ENCODE data around the gene TOR2A. TPM values are rescaled to one million over a fixed set of nuclear protein-coding genes. Genes with fewer than 3 reads are reported as not detected.

TOR2A gene
- total RNA-seq, 2 donors from 2014 or later: 15.7 to 16.7 TPM

DNA sequence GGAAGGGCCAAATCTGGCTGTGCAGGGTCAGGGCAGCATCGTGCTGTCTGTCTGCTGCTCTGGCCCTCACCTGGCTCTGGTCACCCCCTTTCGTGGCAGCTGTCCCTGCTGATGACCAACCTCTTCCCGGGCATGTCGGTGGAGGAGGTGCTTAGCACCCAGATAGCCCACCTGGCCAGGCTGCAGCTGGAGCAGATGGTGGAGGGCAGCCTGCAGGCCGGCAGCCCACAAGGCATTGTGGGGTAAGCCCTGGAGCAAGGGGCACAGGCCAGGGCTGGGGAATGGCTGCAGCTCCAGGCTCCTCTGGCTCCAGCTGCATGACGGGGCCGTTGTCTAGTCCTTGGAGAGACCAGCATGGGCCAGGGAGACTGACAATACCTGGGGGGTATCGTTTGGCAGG, 8.2 kb downstream of the TOR2A start:
- Histone ChIP-seq H3K4me3 (ENCODE audit: low read length) (no peak overlapping the region), H3K36me3 (ENCODE audit: control insufficient read depth, insufficient read depth, low read length) (no peaks in the 10 kb centered on the region), H3K9me3 (ENCODE audit: control insufficient read depth, low read length) (no peaks in the 10 kb centered on the region), H3K27me3 (ENCODE audit: control insufficient read depth, insufficient read depth, low read length, poor library complexity, severe bottlenecking) (no peaks in the 10 kb centered on the region), H3K4me1 (ENCODE audit: control insufficient read depth, insufficient read depth, low read length) (no peaks in the 10 kb centered on the region), H3K9ac (ENCODE audit: extremely low read depth, low read length, poor library complexity, severe bottlenecking) (no peak overlapping the region), H3K27ac (ENCODE audit: low read depth, low read length) (no peak overlapping the region)
- no peaks in the 10 kb centered on the region for H3K36me3 Mint-ChIP-seq (ENCODE audit: low read depth)
- H3K4me1 Mint-ChIP-seq: no peaks in the 10 kb centered on the region
- no peaks in the 10 kb centered on the region for H3K27me3 Mint-ChIP-seq (ENCODE audit: insufficient read depth)
- H3K27ac Mint-ChIP-seq: no peak overlapping the region
- H3K9me3 Mint-ChIP-seq: no peaks in the 10 kb centered on the region
- no peak for DNase-seq
- no peak overlapping the region for H3K4me3 Mint-ChIP-seq
- TF ChIP-seq CTCF (conservative IDR thresholded peaks at IDR 0.05): no peak
- WGBS, 2 experiments (ENCODE audit: insufficient coverage in 1 of 2, insufficient read length in 1 of 2): 84 to 85% methylated on average over 5 to 8 of the region's 8 CpGs

DNA sequence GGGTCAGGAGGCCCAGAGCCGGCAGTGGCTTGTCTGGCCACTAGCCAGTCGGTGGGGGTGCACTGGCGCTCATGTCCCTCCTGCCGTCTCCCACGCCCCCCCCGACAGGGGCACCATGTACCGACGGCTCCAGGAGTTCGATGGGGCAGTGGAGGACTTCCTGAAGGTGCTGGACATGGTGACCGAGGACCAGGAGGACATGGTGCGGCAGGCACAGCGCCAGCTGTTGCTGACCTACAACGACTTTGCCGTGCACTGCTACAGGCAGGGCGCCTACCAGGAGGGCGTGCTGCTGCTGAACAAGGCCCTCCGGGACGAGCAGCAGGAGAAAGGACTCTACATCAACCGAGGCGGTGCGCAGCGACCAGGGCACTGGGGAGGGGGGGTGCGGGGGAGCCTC, 11.1 kb downstream of the TOR2A start:
- DNase-seq: peak; percentile 64

DNA sequence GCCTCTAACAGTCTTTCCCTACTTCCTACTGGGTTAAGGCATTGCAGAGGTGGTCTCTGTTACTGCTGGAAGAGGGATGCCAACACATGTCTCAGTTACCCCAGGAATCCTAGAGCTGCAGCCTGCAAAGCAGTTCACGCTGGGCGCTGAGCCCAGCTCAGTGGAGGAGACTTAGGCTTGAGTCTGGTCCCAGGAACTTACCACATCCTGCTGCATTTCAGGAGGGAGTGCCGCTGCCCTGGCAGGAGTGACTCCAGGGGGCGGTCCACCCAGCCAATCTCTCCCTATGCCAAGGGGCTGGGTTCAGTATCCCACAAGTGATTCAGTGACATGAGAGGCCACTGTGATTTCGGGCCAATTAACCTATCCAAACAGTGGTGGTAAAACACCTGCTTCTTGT, 11.7 kb downstream of the TOR2A start:
- no peak overlapping the region for H3K4me3 ChIP-seq (ENCODE audit: low read length)
- Mint-ChIP-seq H3K4me3 (no peak overlapping the region), H3K27me3 (ENCODE audit: insufficient read depth) (no peaks in the 10 kb centered on the region), H3K4me1 (no peaks in the 10 kb centered on the region), H3K36me3 (ENCODE audit: low read depth) (no peaks in the 10 kb centered on the region), H3K27ac (no peak overlapping the region), H3K9me3 (no peaks in the 10 kb centered on the region)
- no peak overlapping the region for H3K27ac ChIP-seq (ENCODE audit: low read depth, low read length)
- DNase-seq: no peak
- 91 to 93% methylated on average over 4 to 5 of the region's 5 CpGs for WGBS, 2 experiments (ENCODE audit: insufficient coverage in 1 of 2, insufficient read length in 1 of 2)
- no peak overlapping the region for H3K9ac ChIP-seq (ENCODE audit: extremely low read depth, low read length, poor library complexity, severe bottlenecking)
- TF ChIP-seq CTCF (conservative IDR thresholded peaks at IDR 0.05): no peak
- no peaks in the 10 kb centered on the region for H3K4me1 ChIP-seq (ENCODE audit: control insufficient read depth, insufficient read depth, low read length)
- H3K27me3 ChIP-seq (ENCODE audit: control insufficient read depth, insufficient read depth, low read length, poor library complexity, severe bottlenecking): no peaks in the 10 kb centered on the region
- H3K36me3 ChIP-seq (ENCODE audit: control insufficient read depth, insufficient read depth, low read length): no peaks in the 10 kb centered on the region
- no peaks in the 10 kb centered on the region for H3K9me3 ChIP-seq (ENCODE audit: control insufficient read depth, low read length)

More for the DNA sequence above, 11.1 kb downstream of the TOR2A start:
- H3K4me3 Mint-ChIP-seq: no peak overlapping the region
- no peak overlapping the region for H3K27ac Mint-ChIP-seq
- no peaks in the 10 kb centered on the region for H3K9me3 ChIP-seq (ENCODE audit: control insufficient read depth, low read length)
- TF ChIP-seq CTCF (conservative IDR thresholded peaks at IDR 0.05): no peak
- no peaks in the 10 kb centered on the region for H3K36me3 ChIP-seq (ENCODE audit: control insufficient read depth, insufficient read depth, low read length)
- no peaks in the 10 kb centered on the region for H3K27me3 Mint-ChIP-seq (ENCODE audit: insufficient read depth)
- no peak overlapping the region for H3K9ac ChIP-seq (ENCODE audit: extremely low read depth, low read length, poor library complexity, severe bottlenecking)
- no peaks in the 10 kb centered on the region for H3K27me3 ChIP-seq (ENCODE audit: control insufficient read depth, insufficient read depth, low read length, poor library complexity, severe bottlenecking)
- no peaks in the 10 kb centered on the region for H3K36me3 Mint-ChIP-seq (ENCODE audit: low read depth)
- H3K27ac ChIP-seq (ENCODE audit: low read depth, low read length): no peak overlapping the region
- H3K4me1 Mint-ChIP-seq: no peaks in the 10 kb centered on the region
- H3K4me1 ChIP-seq (ENCODE audit: control insufficient read depth, insufficient read depth, low read length): no peaks in the 10 kb centered on the region
- 84 to 87% methylated on average over 12 to 23 of the region's 23 CpGs for WGBS, 2 experiments (ENCODE audit: insufficient coverage in 1 of 2, insufficient read length in 1 of 2)
- H3K9me3 Mint-ChIP-seq: no peaks in the 10 kb centered on the region
- no peak overlapping the region for H3K4me3 ChIP-seq (ENCODE audit: low read length)
